HG02970 (cell line): Measurements from ENCODE around the gene MRPL53.
A peak's percentile ranks its signal among the peaks of the same experiment; 100 is the strongest.
"Not testable (repeated sequence)": the region's sequence is repeated elsewhere in the genome, so short reads cannot be mapped to it uniquely, and the experiment has no call there.

Experiments
- ATAC-seq: cut with Tn5 transposase; IDR thresholded peaks from one replicate; pipeline ENCODE4 v1.9.1; 2021; ENCODE audit warnings: mild to moderate bottlenecking, moderate library complexity, moderate number of reproducible peaks; ENCODE audit not compliant: unreplicated experiment, low FRiP score

Gene MRPL53

GRCh38 chr2:74457129-74457548 lies 15.3 kb downstream of the MRPL53 start:
- ATAC-seq: no peak

- ATAC-seq: peak; percentile 44
Observed at GRCh38 chr2:74454654-74455511, 17.6 kb downstream of the MRPL53 start, which contains the start of gene INO80B. INO80B (plus strand) TSS chr2:74455087; CDS start chr2:74455117, 30 bp downstream.

DNA sequence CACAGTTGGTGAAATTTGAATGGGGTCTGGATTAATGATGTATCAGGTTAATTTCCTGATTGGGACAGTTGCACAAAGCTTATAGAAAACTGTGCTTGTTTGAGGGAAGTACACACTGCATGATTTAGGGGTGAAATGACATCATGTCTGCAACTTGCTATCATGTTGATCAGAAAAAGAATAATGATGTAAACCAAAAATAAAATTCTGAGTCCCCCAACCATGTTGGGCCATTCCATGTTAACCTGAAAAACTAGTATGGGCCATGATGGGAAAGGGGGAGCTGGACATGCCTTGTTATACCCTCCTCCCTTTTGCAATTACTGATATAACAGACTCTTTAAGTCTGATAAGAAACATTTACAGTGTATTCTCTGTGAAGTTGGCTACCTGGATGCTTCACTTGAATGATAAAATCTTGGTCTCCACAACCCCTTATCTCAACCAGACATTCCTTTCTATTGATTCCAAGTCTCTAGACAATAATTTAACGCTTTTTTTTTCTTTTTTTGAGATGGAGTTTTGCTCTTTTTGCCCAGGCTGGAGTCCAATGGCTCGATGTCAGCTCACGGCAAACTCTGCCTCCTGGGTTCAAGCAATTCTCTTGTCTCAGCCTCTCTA lies 21.8 kb downstream of the MRPL53 start:
- no peak for ATAC-seq

GRCh38 chr2:74448771-74449170 lies 23.7 kb downstream of the MRPL53 start:
- no peak for ATAC-seq

- no peak for ATAC-seq
Observed at GRCh38 chr2:74447230-74447999, 25.1 kb downstream of the MRPL53 start.

DNA sequence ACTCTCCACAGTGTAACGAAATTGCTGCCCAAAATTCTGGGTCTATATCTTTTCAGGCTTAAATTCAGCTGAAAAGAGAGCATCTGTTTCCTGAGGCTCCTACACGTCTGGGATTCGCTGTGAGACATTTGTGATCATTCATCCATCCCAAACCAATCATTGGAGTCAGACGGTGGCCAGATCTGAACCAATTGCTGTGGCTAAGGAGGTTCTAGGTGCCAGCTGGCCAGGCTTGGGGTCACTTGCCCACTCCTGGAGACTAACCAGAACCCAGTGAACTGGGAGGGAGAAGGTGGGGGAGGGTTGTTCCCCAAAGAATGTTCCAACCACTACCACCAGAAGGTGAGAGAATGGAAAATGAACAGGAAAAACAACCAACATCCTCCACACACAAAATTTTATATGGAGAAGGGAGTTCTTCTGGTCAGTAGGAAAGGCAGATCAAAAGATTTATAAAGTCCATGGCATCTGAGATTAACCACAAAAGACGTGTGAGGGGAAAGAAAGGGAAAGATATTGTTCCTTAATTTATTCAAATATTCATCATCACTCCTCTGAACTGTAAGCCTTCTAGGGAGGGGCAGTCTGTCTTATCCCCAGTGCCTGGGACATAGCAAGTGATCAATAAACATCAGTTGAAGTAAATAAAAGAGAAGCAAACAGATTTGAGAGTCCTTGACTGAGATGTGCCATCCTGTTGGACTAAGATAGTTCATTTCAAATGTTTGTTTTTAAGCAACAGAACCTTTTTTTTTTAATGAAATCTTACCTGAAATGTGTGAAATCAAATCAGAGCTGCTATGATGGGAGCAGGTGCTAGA lies 27.8 kb downstream of the MRPL53 start:
- no peak for ATAC-seq

- ATAC-seq: not testable (repeated sequence)
Observed at GRCh38 chr2:74442483-74443297, 29.8 kb downstream of the MRPL53 start.

DNA sequence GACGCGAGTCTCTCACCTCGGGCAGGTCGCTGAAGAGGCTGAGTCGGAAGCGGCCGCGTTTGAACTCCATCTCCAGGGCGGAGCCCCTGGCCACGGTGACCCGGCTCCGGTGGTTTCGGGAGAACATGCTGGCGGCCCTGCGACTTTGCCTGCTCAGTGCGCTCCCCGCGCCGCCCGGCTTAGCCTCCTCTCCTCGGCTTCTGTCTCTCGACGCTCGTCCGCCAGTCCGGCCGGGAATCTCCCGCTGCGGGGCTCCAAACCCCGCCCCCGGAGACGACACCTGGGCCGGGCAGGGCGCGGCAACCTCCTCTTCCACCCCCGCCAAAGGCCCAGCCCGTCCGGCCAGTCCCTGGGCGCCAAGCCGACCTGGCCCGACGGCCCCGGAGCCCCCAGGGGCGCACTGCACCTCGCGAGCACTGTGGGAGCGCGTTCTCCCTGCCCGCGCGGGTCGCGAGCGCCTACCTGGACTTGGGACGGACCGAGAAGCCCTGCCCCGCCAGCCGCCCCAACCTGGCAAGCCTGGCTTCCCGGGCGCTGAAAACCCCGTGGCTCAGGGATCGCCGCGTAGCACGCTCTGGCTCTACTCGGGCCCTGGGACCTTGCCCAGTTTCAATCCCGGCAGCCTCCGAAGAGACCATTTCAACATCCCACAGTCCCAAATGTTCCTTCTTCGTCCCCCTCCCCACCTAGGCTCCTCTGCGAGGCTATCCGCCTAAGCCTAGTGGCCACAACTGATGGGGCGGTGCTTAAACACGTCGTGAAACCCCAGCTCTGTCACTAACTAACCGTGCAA lies 30.6 kb downstream of the MRPL53 start, which contains the start of gene RTKN:
Gene RTKN, minus strand, starts transcription at position 248 of the 793 bp plus-strand sequence. Its CDS starts 121 bp downstream, at position 127.
- ATAC-seq: no peak

- no peak for ATAC-seq
Observed at GRCh38 chr2:74441170-74441689, 31.2 kb downstream of the MRPL53 start.

DNA sequence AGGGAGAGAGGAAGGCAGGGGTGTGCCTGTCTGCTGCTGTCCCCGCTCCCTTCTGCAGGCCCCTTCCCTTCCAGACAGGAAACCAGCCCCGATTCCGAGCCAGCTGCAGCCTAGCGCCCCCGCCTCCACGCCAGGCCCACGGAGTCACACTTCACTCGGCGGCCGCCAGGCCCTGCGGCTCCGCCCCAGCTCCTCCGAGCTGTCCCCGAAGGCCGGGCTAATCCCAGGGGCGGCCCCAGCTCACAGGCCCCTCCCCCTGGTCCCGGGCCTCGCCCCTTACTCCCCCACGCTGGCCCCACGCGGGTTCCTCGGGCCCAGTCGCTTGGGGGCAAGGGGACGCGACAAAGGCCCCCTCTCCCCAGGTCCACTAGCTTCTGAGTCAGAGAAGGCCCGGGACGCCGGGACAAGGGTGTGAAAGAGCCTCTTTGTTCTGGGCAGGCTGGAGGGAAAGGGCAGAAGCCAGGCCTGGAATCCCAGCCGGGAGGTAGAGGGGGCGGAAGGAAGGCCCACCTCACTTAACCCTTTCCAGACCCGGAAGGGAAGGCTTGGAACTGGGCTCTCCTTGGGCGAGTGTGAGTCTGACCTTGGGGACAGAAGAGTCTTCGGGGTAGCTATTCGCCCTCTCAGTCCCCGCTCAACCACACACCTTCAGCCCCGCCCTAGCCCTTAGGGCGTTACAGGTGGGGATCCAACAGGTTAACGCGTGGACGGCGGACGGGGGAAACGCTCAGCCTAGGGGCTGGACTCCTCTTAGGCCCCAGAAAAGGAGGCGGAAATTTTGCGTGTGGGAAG lies 31.9 kb downstream of the MRPL53 start:
- ATAC-seq: peak; percentile 53

- ATAC-seq: no peak
Observed at GRCh38 chr2:74439803-74440377, 32.6 kb downstream of the MRPL53 start.

- ATAC-seq: no peak
Observed at GRCh38 chr2:74439373-74439772, 33.1 kb downstream of the MRPL53 start.

GRCh38 chr2:74438248-74438647 lies 34.2 kb downstream of the MRPL53 start:
- ATAC-seq: no peak

GRCh38 chr2:74436848-74437695 lies 35.4 kb downstream of the MRPL53 start:
- ATAC-seq: no peak

DNA sequence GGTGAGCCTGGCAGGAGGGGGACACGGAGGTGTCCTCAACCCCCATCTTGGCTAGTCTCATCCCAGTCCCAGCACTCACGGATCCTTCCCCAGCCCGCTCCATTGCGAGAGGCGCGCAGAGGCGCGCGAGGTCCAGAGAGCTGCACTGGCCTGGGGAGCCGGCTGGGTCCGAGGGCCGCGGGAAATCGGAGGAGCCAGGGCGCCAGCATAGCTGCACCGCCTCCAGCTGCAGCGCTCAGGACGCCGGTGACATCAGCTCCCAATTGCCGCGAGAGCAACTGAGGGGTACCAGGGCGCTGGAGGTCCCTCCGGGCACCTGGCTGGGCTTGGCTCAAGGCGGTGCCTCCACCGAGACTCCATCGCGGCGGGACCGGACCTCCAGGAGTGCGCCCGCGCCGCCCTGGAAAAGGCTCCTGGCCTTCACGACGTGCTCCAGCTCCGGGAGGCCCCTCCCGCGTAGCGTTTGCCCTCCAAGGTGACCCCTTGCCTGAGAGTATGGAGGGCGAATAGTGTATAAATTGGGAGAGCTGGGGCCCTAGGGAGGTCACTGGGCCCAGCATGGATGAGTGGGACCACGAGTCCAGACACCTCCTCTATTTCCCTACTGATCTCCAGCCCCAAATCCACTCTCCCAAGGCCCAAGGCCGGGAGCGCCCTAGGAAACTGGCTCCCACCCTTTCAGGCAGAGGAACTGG lies 36.2 kb downstream of the MRPL53 start:
- no peak for ATAC-seq

DNA sequence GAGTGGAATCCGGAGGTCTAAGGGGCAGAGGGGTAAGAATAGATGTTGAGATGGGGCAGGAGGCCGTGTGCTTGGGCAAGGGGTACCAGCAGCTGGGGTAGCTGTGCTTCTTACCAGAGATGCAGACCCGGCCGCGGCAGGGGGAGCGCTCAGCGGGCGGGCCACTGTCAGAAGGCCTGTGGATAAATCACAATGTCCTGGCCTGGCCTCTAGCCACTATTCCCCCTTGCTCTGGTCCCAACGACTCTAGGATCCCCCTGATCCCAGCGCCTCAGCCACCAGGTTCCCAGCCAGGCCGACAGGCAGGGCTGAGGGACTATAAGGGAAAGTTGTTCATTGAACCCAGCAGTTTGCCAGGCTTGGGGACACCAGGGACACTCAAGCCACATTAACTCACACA lies 42.0 kb downstream of the MRPL53 start:
- no peak for ATAC-seq
